Stomach (tissue), 4 donors: ENCODE data around the gene OGFOD2.

Source experiments
- EP300 ChIP-seq: sonication (generic); formaldehyde crosslinking; IDR thresholded peaks from one replicate; pipeline ENCODE4 v1.6.1; 2017; ENCODE audit warnings: antibody characterized with exemption
- POLR2A ChIP-seq, 4 donors: fragments of 450-650 bp; IDR thresholded peaks; one replicate each; pipeline ENCODE4 v1.6.1; 2016; ENCODE audit warnings: antibody characterized with exemption in 4 of 4, control low read depth in 2 of 4, mild to moderate bottlenecking in 1 of 4, moderate library complexity in 1 of 4
- POLR2AphosphoS5 ChIP-seq, 3 donors: sonication (generic); formaldehyde crosslinking; IDR thresholded peaks; one replicate each; pipeline ENCODE4 v1.6.1; 2016; ENCODE audit warnings: antibody characterized with exemption in 3 of 3
- TF ChIP-seq, protein P1 (sequence below), 7 experiments: fragments of 450-650 bp in 4 of 7; fragments of 200-600 bp in 3 of 7; sonication (generic) in 3 of 7; IDR thresholded peaks; one replicate each; pipeline ENCODE4 v1.5.1; 2016 to 2019; ENCODE audit warnings: antibody characterized with exemption in 7 of 7, control low read depth in 2 of 7, mild to moderate bottlenecking in 1 of 7

GRCh38 chr12:122979001-122979907 is 4.2 kb downstream of the OGFOD2 start:
- TF ChIP-seq, protein P1, sequence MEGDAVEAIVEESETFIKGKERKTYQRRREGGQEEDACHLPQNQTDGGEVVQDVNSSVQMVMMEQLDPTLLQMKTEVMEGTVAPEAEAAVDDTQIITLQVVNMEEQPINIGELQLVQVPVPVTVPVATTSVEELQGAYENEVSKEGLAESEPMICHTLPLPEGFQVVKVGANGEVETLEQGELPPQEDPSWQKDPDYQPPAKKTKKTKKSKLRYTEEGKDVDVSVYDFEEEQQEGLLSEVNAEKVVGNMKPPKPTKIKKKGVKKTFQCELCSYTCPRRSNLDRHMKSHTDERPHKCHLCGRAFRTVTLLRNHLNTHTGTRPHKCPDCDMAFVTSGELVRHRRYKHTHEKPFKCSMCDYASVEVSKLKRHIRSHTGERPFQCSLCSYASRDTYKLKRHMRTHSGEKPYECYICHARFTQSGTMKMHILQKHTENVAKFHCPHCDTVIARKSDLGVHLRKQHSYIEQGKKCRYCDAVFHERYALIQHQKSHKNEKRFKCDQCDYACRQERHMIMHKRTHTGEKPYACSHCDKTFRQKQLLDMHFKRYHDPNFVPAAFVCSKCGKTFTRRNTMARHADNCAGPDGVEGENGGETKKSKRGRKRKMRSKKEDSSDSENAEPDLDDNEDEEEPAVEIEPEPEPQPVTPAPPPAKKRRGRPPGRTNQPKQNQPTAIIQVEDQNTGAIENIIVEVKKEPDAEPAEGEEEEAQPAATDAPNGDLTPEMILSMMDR (IDR thresholded peaks at IDR 0.05) = no peak
- no peak for TF ChIP-seq POLR2AphosphoS5 (IDR thresholded peaks at IDR 0.05)
- TF ChIP-seq EP300 = no peak
- no peak for TF ChIP-seq POLR2A (IDR thresholded peaks at IDR 0.05)
